ENCODE data around the gene KRTAP4-16.
"Not testable (repeated sequence)": the region's sequence is repeated elsewhere in the genome, so short reads cannot be mapped to it uniquely, and the experiment has no call there.

The KRTAP4-16 gene

GRCh38 chr17:41101586-41102259, at the start of gene KRTAP4-16:
KRTAP4-16 (minus strand) TSS chr17:41102209; CDS start chr17:41102209, 0 bp downstream.
- no peak within 1 kb of the TSS for H3K4me3 Mint-ChIP-seq
- H3K27me3 Mint-ChIP-seq (ENCODE audit: low read depth), result no peaks in the 10 kb centered on the region
- no peaks in the 10 kb centered on the region for H3K4me1 Mint-ChIP-seq (ENCODE audit: low read depth)
- H3K9me3 Mint-ChIP-seq, result no peaks in the 10 kb centered on the region
- no peaks in the 10 kb centered on the region for H3K36me3 Mint-ChIP-seq (ENCODE audit: low read depth)
- H3K27ac Mint-ChIP-seq, result no peak within 1 kb of the TSS
- DNase-seq (ENCODE audit: low spot score), result no peak

- Mint-ChIP-seq H3K36me3 (ENCODE audit: low read depth) (no peaks in the 10 kb centered on the region), H3K4me3 (no peak overlapping the region), H3K27me3 (ENCODE audit: low read depth) (peaks cover 9% of the 10 kb centered on the region), H3K9me3 (no peaks in the 10 kb centered on the region), H3K27ac (no peak overlapping the region), H3K4me1 (ENCODE audit: low read depth) (no peaks in the 10 kb centered on the region)
- no peak for DNase-seq (ENCODE audit: low spot score)
Observed at GRCh38 chr17:41151525-41151924, 49.5 kb upstream of the KRTAP4-16 start.

GRCh38 chr17:41150026-41150425, 48.0 kb upstream of the KRTAP4-16 start:
- DNase-seq (ENCODE audit: low spot score), result no peak
- Mint-ChIP-seq H3K36me3 (ENCODE audit: low read depth) (no peaks in the 10 kb centered on the region), H3K4me1 (ENCODE audit: low read depth) (no peaks in the 10 kb centered on the region), H3K9me3 (no peaks in the 10 kb centered on the region), H3K27ac (no peak overlapping the region), H3K27me3 (ENCODE audit: low read depth) (peaks cover 10% of the 10 kb centered on the region), H3K4me3 (no peak overlapping the region)

- H3K4me3 Mint-ChIP-seq, result no peak within 1 kb of the TSS
- no peaks in the 10 kb centered on the region for H3K4me1 Mint-ChIP-seq (ENCODE audit: low read depth)
- no peaks in the 10 kb centered on the region for H3K9me3 Mint-ChIP-seq
- no peaks in the 10 kb centered on the region for H3K36me3 Mint-ChIP-seq (ENCODE audit: low read depth)
- H3K27ac Mint-ChIP-seq, result no peak within 1 kb of the TSS
- H3K27me3 Mint-ChIP-seq (ENCODE audit: low read depth), result peaks cover 11% of the 10 kb centered on the region
- no peak for DNase-seq (ENCODE audit: low spot score)
Observed at GRCh38 chr17:41149652-41149985, 47.6 kb upstream of the KRTAP4-16 start, which contains the start of gene KRTAP4-5. KRTAP4-5 (minus strand) TSS chr17:41149825; CDS start chr17:41149767, 58 bp downstream.

- H3K27me3 Mint-ChIP-seq (ENCODE audit: low read depth), result peaks cover 11% of the 10 kb centered on the region
- H3K4me3 Mint-ChIP-seq; DNase-seq (ENCODE audit: low spot score); H3K27ac Mint-ChIP-seq; H3K9me3 Mint-ChIP-seq; H3K4me1 Mint-ChIP-seq (ENCODE audit: low read depth); H3K36me3 Mint-ChIP-seq (ENCODE audit: low read depth): not testable (repeated sequence)
Observed at GRCh38 chr17:41148971-41149651, 47.1 kb upstream of the KRTAP4-16 start.

GRCh38 chr17:41147531-41148204, 45.7 kb upstream of the KRTAP4-16 start:
- H3K36me3 Mint-ChIP-seq (ENCODE audit: low read depth), result no peaks in the 10 kb centered on the region
- H3K27ac Mint-ChIP-seq, result no peak overlapping the region
- H3K9me3 Mint-ChIP-seq, result peaks cover 12% of the 10 kb centered on the region
- H3K27me3 Mint-ChIP-seq (ENCODE audit: low read depth), result peaks cover 4% of the 10 kb centered on the region
- DNase-seq (ENCODE audit: low spot score), result no peak
- no peaks in the 10 kb centered on the region for H3K4me1 Mint-ChIP-seq (ENCODE audit: low read depth)
- H3K4me3 Mint-ChIP-seq, result no peak overlapping the region

- Mint-ChIP-seq H3K9me3 (peaks cover 26% of the 10 kb centered on the region), H3K27me3 (ENCODE audit: low read depth) (peaks cover 4% of the 10 kb centered on the region), H3K27ac (no peak overlapping the region), H3K4me3 (no peak overlapping the region), H3K4me1 (ENCODE audit: low read depth) (no peaks in the 10 kb centered on the region), H3K36me3 (ENCODE audit: low read depth) (no peaks in the 10 kb centered on the region)
- no peak for DNase-seq (ENCODE audit: low spot score)
Observed at GRCh38 chr17:41145261-41145660, 43.3 kb upstream of the KRTAP4-16 start.

GRCh38 chr17:41144846-41145245, 42.8 kb upstream of the KRTAP4-16 start:
- DNase-seq (ENCODE audit: low spot score), result no peak
- H3K27me3 Mint-ChIP-seq (ENCODE audit: low read depth), result peaks cover 4% of the 10 kb centered on the region
- peaks cover 26% of the 10 kb centered on the region for H3K9me3 Mint-ChIP-seq
- no peaks in the 10 kb centered on the region for H3K4me1 Mint-ChIP-seq (ENCODE audit: low read depth)
- H3K36me3 Mint-ChIP-seq (ENCODE audit: low read depth), result no peaks in the 10 kb centered on the region
- no peak overlapping the region for H3K4me3 Mint-ChIP-seq
- no peak overlapping the region for H3K27ac Mint-ChIP-seq

GRCh38 chr17:41141361-41141760, 39.4 kb upstream of the KRTAP4-16 start:
- DNase-seq (ENCODE audit: low spot score), result no peak
- no peak overlapping the region for H3K27ac Mint-ChIP-seq
- H3K9me3 Mint-ChIP-seq, result peaks cover 35% of the 10 kb centered on the region
- no peak overlapping the region for H3K4me3 Mint-ChIP-seq
- H3K4me1 Mint-ChIP-seq (ENCODE audit: low read depth), result no peaks in the 10 kb centered on the region
- H3K27me3 Mint-ChIP-seq (ENCODE audit: low read depth), result peaks cover 2% of the 10 kb centered on the region
- no peaks in the 10 kb centered on the region for H3K36me3 Mint-ChIP-seq (ENCODE audit: low read depth)

- no peaks in the 10 kb centered on the region for H3K4me1 Mint-ChIP-seq (ENCODE audit: low read depth)
- no peaks in the 10 kb centered on the region for H3K36me3 Mint-ChIP-seq (ENCODE audit: low read depth)
- DNase-seq (ENCODE audit: low spot score), result no peak
- peaks cover 2% of the 10 kb centered on the region for H3K27me3 Mint-ChIP-seq (ENCODE audit: low read depth)
- peaks cover 35% of the 10 kb centered on the region for H3K9me3 Mint-ChIP-seq
- no peak within 1 kb of the TSS for H3K27ac Mint-ChIP-seq
- H3K4me3 Mint-ChIP-seq, result no peak within 1 kb of the TSS
Observed at GRCh38 chr17:41140360-41141131, 38.5 kb upstream of the KRTAP4-16 start, which contains the start of gene KRTAP4-6. KRTAP4-6 (minus strand) TSS chr17:41140544; CDS start chr17:41140487, 57 bp downstream.

- not testable (repeated sequence) for H3K36me3 Mint-ChIP-seq (ENCODE audit: low read depth); H3K27me3 Mint-ChIP-seq (ENCODE audit: low read depth); DNase-seq (ENCODE audit: low spot score); H3K4me1 Mint-ChIP-seq (ENCODE audit: low read depth); H3K27ac Mint-ChIP-seq; H3K4me3 Mint-ChIP-seq
- H3K9me3 Mint-ChIP-seq, result peaks cover 35% of the 10 kb centered on the region
Observed at GRCh38 chr17:41139865-41140264, 37.9 kb upstream of the KRTAP4-16 start.

- H3K4me3 Mint-ChIP-seq, result no peak overlapping the region
- H3K27ac Mint-ChIP-seq, result no peak overlapping the region
- H3K27me3 Mint-ChIP-seq (ENCODE audit: low read depth), result no peaks in the 10 kb centered on the region
- DNase-seq (ENCODE audit: low spot score), result no peak
- no peaks in the 10 kb centered on the region for H3K36me3 Mint-ChIP-seq (ENCODE audit: low read depth)
- no peaks in the 10 kb centered on the region for H3K4me1 Mint-ChIP-seq (ENCODE audit: low read depth)
- H3K9me3 Mint-ChIP-seq, result peaks cover 5% of the 10 kb centered on the region
Observed at GRCh38 chr17:41133880-41134735, 32.1 kb upstream of the KRTAP4-16 start.

- no peak overlapping the region for H3K27ac Mint-ChIP-seq
- H3K36me3 Mint-ChIP-seq (ENCODE audit: low read depth), result no peaks in the 10 kb centered on the region
- DNase-seq (ENCODE audit: low spot score), result no peak
- H3K4me1 Mint-ChIP-seq (ENCODE audit: low read depth), result no peaks in the 10 kb centered on the region
- no peak overlapping the region for H3K4me3 Mint-ChIP-seq
- no peaks in the 10 kb centered on the region for H3K27me3 Mint-ChIP-seq (ENCODE audit: low read depth)
- H3K9me3 Mint-ChIP-seq, result no peaks in the 10 kb centered on the region
Observed at GRCh38 chr17:41131979-41132378, 30.0 kb upstream of the KRTAP4-16 start.
